Aorta (tissue), 5 donors: ENCODE results near the gene FAM237A. TPM values are rescaled to one million over a fixed set of nuclear protein-coding genes. Genes with fewer than 3 reads are reported as not detected.

Experiments
- ATAC-seq: fragments of 200-7000 bp; cut with Tn5 transposase; one replicate; pipeline ENCODE4 v1.9.1; 2022; ENCODE audit warnings: moderate library complexity; ENCODE audit not compliant: low FRiP score
- DNase-seq, 2 donors: peaks; one replicate each; pipeline ENCODE4 v3.0.0-alpha.2; 2020
- H3K27ac ChIP-seq, 2 donors: one replicate each; pipeline ENCODE4 v1.5.1; 2013; ENCODE audit warnings: low read length in 2 of 2, mild to moderate bottlenecking in 2 of 2, moderate library complexity in 2 of 2, control low read depth in 1 of 2, inconsistent platforms in 1 of 2, low read depth in 1 of 2
- H3K27me3 ChIP-seq, 2 donors: one replicate each; pipeline ENCODE4 v1.6.1; 2013; ENCODE audit warnings: control low read depth in 1 of 2, low read length in 1 of 2, mild to moderate bottlenecking in 1 of 2, moderate library complexity in 1 of 2; ENCODE audit not compliant: insufficient read depth in 2 of 2, control insufficient read depth in 1 of 2
- H3K36me3 ChIP-seq, 2 donors: one replicate each; pipeline ENCODE4 v1.6.1; 2013; ENCODE audit warnings: control low read depth in 1 of 2, low read length in 1 of 2, mild to moderate bottlenecking in 1 of 2; ENCODE audit not compliant: insufficient read depth in 2 of 2, control insufficient read depth in 1 of 2
- H3K4me1 ChIP-seq, 2 donors: one replicate each; pipeline ENCODE4 v1.6.1; 2013; ENCODE audit warnings: low read length in 2 of 2, control low read depth in 1 of 2, mild to moderate bottlenecking in 1 of 2, moderate library complexity in 1 of 2; ENCODE audit not compliant: insufficient read depth in 2 of 2, control insufficient read depth in 1 of 2
- H3K4me3 ChIP-seq, 2 donors: one replicate each; pipeline ENCODE4 v1.5.1; 2013; ENCODE audit warnings: low read length in 2 of 2, control low read depth in 1 of 2, mild to moderate bottlenecking in 1 of 2
- H3K9me3 ChIP-seq: one replicate; pipeline ENCODE4 v1.6.1; 2013; ENCODE audit warnings: mild to moderate bottlenecking, low read length; ENCODE audit not compliant: control insufficient read depth
- WGBS, 2 donors: extraction: QIAGEN DNeasy Blood & Tissue Kit; methylation state at CpG; one replicate each; pipeline ENCODE4 v1.1.7; 2013; 5-methylcytosine and 5-hydroxymethylcytosine counted together
- intact Hi-C, 2 donors: fragments of 100-400 bp; cut with DNase I; formaldehyde crosslinking; loops; one replicate each; pipeline versions ENCODE4 v1.14.2 to v1.15.0; 2022
- polyA plus RNA-seq, 2 donors: library from polyadenylated mRNA; stranded (reverse); fragments of 200-250 nt; gene quantifications; one replicate each; pipeline ENCODE4 v1.2.3, GENCODE V29; 2013
- total RNA-seq, 2 donors: library from RNA; stranded (reverse); fragmentation: NEBNext Ultra II Directional; extraction: Animal tissue kit (Norgen Biotek cat#: 25700); gene quantifications; one replicate each; pipeline ENCODE4 v1.2.1, GENCODE V29; 2021
- donor health status: healthy with polysubstance abuse.
- donor health status: Bipolar disorder and iron deficiency.
- donor health status: DM: no; HTN: no; CAD: no.
- donor health status: DM: no; HTN: no; CAD: no.
- donor health status: DM: yes; HTN: yes; CAD: no.

FAM237A gene
- total and polyA plus RNA-seq, 4 donors: not detected

DNA sequence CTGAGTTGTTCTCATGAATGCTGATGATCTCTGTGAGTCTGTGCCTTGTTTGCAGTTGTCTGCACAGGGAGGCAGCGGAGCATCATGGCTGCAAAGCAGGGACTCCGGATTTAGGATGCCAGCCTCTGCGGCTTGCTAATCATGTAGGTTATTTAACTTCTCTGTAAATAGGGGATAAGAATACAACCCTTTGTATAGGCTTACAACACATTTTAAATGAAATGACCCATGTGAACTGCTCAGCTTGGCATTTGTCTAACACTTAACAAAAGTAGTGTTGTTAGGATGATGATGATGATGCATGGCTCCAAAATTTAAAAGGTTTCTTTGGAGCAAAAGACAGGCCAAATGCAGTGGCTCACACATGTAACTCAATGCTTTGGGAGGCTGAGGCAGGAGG is 56.5 kb downstream of the FAM237A start:
- ATAC-seq (no peak), DNase-seq (no peak)
- H3K27ac ChIP-seq: no peak overlapping the region
- H3K36me3 ChIP-seq: no peaks in the 10 kb centered on the region
- 70 to 86% methylated on average over 3 of the region's 3 CpGs for WGBS, 2 donors
- no peaks in the 10 kb centered on the region for H3K27me3 ChIP-seq
- intact Hi-C loops: loop anchor here in 1 of 2 donors (10.0 kb wide), 1 partner anchor 776 kb away; no protein-coding TSS in a partner anchor
- no peaks in the 10 kb centered on the region for H3K4me1 ChIP-seq
- no peak overlapping the region for H3K4me3 ChIP-seq
- no peaks in the 10 kb centered on the region for H3K9me3 ChIP-seq

Other genes starting within 250 kb of the FAM237A start
- 10 to 100 TPM in 1 of 2 donors, 1 to 10 TPM in 1; 4.2 to 11.1 TPM for gene ADAM23, start 199.0 kb upstream of the FAM237A start, total RNA-seq
- gene ADAM23, start 199.0 kb upstream of the FAM237A start, polyA plus RNA-seq: 1 to 10 TPM; 1.0 to 1.5 TPM
- not detected for gene DYTN, start 75.9 kb downstream of the FAM237A start, total RNA-seq
- not detected for gene DYTN, start 75.9 kb downstream of the FAM237A start, polyA plus RNA-seq
- under 1 TPM; 0.29 to 0.93 TPM for gene MDH1B, start 122.8 kb downstream of the FAM237A start, total RNA-seq
- gene MDH1B, start 122.8 kb downstream of the FAM237A start, polyA plus RNA-seq: 1 to 10 TPM; 1.0 to 1.6 TPM
- gene FASTKD2, start 123.1 kb downstream of the FAM237A start, total RNA-seq: 10 to 100 TPM; 19.6 to 20.6 TPM
- gene FASTKD2, start 123.1 kb downstream of the FAM237A start, polyA plus RNA-seq: 10 to 100 TPM in 1 of 2 donors, 1 to 10 TPM in 1; 8.9 to 11.4 TPM